Stimulated activated CD4-positive, alpha-beta T cell treated with anti-CD3 and anti-CD28 coated beads, Interleukin-1b, Interleukin-23, amount 100 ng/mL, for 4 hours (primary cell): Measurements from ENCODE around the gene MAD1L1.

Source experiments
- DNase-seq, 2 donors: peaks; one replicate each; pipeline ENCODE4 v3.0.0-alpha.2; 2020; ENCODE audit warnings: low read depth in 2 of 2

The MAD1L1 gene

DNA sequence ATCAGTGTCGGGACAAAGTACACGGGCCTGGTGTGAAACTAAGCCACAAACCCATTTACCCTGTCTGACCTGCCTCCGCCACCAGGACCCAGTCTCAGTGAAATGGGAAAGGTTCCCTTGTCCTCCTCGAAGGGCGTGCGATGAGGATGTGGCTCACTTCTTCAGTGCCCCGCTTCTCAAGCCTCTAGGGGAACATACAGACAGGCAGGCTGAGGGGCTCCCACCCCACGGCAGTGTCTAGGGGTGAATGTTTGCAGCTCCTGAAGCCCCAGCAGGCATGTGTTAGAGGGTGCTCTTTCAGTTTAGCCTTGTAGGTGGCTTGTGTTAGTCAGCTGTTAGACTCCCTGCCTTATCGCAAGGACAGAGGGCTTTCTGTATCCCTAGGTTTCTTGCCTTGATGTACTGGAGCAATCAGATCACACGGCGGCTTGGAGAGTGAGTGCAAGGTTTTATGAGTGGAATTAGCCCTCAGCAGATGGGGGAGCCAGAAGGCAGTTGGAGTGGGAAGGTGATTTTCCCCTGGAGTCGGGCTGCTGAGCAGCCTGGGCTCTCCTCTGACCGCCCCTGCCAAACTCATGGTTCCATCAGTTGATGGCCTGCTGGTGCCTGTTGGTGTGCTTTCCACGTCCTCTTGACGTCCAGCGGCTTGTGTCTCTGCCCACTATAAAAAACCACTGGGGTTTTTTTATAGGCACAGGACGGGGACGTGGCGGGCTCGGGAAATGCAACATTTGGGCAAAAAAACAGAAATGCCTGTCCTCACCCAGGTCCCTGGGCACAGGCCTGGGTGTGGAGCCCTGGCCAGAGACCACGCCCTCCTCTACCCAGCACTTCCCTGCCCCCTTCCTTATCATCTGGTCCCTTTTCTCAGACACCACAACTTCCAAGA, 10.0 kb upstream of the MAD1L1 start:
- no peak for DNase-seq

DNA sequence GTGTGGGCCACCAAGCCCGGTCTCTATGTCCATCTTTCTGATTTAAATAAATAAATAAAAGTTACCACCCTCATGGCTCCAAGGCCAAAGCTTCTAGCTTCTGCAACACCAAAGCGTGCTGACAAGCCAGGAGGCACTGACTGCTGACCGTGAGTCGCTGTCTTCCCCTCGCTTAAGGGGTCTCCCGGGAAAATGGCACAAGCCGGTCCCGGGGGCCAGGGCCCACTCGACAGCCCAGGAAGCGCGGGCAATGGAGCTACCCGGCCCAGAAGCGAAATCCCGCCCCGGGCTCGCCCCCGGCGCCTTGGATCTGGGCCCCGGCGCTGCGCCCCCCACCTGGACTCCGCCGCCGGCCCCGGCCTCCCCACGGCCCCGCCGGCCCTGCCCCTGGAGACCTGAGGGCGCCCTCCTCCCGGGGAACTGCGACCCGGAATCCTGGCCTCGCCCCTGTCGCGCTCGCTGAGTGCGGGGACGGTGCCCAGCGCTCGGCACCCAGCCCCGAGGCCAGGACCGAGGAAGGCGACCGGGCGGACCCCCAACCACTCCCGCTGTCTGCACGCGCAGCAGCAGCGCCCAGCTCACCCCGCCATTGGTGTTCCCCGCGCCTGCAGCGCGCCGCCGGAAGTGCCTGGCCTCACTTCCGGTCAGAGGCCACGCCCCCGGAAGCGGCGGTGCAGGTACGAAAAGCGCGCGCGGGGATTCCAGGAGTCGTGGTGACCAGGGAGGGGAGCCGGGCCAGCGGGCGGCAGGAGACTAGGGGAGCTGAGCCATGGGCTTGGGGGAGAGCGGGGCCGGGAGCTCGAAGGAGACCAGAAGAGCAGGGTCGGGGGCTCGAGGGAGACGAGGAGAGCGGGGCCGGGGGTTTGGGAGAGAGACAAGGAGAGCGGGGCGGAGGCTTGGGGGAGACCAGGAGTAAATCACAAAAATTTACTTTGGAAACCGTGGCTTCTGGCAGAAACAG, 9.1 kb upstream of the MAD1L1 start, which contains the start of the genes MRM2 and NUDT1:
TSS of gene MRM2 (minus strand) at position 626 of the 961 bp plus-strand sequence. CDS start at position 590, 36 bp downstream.
TSS of gene NUDT1 (plus strand) at position 647 of the 961 bp plus-strand sequence. CDS start 2,349 bp downstream, outside the sequence.
- peak; percentile 52 to 74 for DNase-seq

DNA sequence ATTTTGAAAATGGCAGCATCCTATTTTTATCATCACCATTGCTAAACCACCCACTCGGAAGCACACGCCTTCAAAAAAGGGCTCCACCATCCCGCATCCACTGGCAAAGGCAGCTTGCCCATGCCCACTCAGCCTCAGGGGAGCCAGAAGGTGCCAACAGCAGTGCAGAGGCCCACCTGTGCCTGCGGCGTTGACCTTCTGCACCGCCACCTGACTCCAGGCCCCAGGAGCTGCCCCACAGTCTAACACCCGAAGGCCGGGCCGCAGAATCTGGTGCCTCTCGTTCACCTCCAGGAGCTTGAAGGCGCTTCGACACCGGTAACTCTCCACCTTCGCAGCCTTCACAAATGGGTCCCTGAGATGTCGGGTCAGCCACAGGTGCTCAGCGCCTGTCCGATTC, 6.5 kb upstream of the MAD1L1 start:
- DNase-seq, result no peak

DNA sequence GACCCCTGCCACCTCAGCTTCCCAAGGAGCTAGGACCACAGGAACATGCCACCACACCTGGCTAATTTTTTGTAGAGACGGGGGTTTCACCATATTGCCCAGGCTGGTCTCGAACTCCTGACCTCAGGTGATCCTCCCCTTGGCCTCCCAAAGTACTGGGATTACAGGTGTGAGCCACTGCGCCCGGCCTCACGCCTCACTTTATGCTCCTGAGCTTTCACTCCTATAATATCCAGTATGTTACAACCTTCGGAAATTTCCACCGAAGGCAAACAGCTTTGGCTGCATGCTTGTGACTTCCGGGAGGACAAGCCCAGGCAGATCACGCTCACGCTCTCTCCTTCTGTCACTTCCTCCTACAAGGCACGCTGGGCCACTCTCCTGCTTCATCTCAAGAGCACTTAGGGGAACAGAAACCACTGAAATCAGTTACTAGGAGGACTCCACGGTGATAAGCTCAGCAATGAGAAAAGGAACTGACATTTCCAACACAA, 4.4 kb upstream of the MAD1L1 start:
- DNase-seq, result no peak

DNA sequence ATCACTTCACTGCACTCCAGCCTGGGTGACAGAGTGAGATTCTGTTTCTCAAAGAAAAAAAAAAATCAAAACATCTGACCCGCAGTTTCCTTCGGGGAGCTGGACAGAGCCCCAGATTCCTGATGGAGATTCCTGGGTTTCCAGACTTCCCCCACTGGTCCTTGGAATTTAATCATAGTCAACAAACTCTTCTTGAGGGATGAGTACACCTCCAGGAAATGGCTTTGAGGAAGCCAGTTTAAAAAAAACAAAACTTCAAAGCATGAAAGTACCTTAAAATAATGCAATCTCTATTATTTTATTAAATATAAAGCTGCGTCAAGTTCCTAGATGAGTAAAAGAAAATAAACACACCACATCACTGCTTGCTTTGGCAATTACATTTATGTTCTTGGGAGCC, 1.2 kb upstream of the MAD1L1 start:
- no peak for DNase-seq

DNA sequence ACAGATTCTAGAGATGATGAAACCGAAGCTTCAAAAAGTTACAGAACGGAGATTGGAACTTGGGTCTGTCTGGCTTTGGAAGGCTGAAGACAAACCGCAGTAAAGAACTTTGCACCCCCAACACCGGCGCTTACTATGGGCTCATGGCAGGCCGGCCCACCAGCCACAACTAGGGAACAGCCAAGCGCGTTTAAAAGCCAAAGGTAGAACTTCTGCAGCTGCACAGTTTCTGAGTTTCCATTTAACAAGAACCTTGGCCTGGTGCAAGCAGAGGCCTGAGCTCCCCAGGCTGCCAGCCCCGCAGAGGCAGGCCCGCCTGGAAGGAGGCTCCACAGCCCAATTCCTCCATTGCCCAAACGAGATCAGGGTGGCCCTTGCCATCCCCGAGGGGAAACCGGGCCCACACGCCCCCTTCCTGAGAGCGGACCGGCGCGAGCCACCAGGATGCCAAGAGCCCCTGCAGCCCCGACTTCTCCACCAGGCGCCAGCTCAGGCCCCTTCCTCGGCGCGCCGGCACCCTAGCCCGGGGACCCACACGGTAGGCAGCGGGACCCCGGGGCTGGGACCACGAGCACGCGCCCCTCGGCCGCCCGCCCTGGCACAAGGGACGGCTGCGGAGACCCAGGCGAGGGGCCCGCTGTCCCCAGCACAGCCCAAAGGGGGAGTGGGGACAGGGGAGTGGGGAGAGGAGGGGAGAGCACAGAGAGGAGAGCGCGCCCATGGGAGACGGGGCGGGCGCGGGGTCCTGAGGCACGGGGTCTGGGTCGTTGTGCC, 566 bp downstream of the MAD1L1 start:
- DNase-seq, result peak in 1 of 2 donors; percentile 14

DNA sequence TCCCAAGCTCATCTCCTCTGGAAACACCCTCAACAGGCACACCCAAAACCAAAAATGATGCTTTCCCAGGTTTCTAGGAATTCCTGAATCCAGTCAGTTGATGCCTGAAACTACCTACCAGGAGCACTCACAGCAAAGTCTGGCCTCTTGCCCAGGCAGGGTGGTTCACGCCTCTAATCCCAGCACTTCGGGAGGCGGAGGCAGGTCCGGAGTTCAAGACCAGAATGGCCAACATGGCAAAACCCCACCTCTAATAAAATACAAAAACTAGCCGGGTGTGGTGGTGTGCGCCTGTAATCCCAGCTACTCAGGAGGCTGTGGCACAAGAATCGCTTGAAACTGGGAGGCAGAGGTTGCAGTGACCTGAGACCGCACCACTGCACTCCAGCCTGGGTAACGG, 1.9 kb downstream of the MAD1L1 start:
- no peak for DNase-seq

DNA sequence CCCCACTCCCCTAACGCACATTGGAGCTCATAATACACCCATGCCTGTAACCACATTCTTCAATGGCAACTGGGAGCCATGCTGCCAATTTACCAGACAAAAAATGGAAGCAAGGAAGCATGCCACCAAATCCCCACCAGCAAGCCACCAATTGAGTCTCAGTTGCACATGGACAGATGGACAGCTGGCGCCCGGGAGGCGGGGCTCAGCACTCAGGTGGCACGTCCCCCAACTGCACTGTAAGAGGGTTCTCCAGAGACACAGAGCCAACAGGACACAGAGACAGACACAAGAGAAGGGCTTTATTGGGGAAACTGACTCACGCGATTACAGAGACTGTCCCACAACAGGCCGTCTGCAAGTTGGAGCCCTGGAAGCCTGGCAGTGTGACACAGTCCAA, 2.5 kb downstream of the MAD1L1 start:
- no peak for DNase-seq

DNA sequence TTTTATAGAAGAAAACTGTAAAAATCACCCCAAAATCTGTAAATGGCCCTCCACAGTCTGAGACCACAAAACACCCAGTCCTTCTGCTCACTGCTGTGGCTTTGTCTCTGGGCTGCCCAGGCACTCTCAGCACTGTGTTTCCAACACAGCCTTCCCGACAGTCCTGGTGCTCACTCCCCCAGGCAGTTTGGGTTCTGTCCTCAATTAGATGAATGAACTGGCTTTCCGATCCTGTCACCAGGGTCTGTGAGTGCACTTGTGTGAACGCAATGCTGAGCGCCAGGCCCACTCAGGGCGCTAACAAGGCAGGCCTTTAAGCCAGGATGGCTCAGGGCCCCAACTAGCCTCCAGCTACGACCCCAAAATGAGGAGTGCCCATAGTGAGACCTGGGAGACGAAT, 3.3 kb downstream of the MAD1L1 start:
- DNase-seq, result no peak

DNA sequence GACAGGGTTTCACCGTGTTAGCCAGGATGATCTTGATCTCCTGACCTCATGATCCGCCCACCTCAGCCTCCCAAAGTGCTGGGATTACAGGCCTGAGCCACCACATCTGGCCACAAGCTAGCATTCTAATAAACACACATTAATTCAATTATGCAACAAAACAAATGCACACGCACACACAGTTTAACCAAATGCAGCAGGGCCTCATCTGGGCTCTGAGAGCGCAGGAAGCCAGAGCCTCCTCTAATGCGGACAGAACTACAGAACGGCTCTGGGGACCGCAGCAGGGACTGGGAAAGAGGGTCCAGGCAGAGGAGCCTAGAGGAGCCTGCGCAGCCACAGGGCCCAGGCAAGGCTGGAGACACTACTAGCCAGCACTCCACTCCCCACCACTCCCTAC, 3.8 kb downstream of the MAD1L1 start:
- no peak for DNase-seq

DNA sequence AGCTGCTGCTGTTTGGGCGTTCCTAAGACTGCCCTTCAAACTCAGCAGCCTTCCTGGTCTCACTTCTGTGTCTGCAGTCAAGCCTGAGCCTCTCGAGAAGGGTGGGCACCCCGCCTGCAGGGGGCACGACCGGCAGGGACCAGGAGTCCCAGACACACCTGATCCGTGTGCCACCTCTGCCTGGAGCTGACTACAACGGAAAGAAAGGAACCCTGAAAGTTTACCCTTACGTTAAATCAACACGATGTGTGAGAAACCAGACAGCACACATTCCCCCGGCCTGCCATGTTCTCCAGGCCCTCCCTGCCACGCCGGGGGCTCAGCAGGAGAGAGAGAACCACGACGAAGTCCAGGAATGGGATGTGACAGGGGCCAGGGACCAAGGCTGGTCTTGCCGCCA, 5.0 kb downstream of the MAD1L1 start:
- DNase-seq, result no peak

DNA sequence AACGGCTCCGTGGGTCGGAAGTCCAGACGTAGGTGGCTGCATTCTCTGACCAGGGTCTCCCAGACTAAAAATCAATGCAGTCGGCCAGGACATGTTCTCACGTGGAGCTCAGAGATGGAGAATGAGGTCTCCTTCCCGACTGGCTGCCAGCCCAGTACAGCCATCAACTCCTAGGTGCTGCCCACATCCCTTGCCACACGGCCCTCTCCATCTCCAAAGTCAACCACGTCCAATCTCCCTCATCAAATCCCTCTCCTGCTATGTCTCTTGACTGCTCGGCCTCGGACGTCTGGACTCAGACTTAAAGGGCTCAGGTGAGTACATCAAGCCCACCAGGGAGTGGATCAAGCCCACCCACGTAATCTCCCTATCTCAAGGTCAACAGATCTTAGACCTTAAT, 6.9 kb downstream of the MAD1L1 start:
- DNase-seq, result no peak

DNA sequence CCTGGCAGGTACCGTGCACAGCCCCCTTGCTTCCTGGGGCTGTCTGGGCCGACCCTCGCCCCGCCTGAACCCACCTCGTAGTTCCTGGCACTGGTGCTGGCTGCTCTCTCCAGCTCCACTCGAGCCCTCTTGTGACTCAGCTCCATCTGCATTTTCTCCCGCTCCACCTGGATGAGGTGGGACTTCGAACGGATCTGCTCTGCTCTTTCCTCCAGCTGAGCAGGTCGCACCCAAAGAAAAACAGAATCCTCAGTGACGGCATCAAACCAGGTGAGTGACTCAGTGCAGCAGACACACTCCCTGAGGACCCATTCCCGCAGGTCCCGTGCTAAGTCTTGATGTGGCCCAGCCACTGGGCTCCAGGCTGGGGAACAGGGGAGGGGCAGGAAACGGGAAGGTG, 7.4 kb downstream of the MAD1L1 start:
- DNase-seq, result no peak

DNA sequence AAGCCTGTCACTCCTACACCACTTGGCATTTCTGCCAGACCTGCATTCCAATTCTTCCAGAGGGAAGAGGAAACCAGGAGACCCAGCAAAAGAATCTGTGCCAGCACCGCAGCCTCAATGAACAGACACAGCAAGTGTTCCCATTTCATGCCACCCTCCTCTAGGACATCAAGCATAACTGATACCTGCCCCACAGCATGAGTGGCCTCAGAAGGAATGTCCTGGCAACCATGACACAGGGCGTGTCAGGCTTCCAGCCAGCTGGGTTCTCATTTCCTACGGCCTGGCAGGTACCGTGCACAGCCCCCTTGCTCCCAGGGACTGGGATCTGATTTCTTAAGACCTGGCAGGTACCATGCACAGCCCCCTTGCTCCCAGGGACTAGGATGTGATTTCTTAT, 7.8 kb downstream of the MAD1L1 start:
- DNase-seq, result no peak

DNA sequence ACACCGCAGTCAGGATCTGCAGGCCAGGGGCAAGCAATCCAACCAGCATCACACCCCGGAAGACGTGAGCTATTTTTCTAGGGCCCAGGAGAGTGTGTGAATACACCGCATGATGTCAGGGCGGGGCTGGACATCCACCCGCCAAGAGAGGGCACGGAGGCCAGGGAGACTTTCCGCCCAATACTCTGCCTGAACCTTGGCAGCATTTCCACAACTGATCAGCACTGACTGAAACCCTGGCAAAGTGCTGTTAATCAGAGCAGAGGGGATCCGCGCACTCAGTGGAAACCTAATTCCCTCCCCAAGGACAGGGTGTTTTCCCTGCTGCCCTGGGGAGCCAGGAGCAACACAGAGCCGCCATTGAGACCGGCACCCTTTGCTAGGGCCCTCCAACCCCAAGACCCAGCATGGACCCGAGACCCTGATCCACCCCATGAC, 8.2 kb downstream of the MAD1L1 start:
- DNase-seq, result no peak

DNA sequence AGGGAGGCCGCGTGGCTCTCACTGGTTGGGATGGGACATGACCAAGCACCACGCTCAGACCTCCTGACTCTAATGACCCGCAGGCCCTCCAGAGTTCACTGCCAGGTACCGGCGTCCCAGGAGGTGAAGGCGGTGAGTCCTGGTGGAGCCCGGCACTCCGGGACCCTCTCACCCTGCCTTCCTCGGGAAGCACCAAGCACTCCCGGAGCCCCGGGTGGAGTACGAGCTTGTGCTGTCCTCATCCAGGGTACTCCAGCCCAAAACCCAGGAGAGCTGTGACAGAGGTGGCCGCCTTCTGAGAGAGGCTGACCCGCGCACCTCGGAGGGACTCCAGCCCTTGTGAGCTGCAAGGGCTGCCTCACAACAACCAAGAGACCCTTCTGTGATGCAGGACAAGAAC, 9.4 kb downstream of the MAD1L1 start:
- DNase-seq, result no peak

DNA sequence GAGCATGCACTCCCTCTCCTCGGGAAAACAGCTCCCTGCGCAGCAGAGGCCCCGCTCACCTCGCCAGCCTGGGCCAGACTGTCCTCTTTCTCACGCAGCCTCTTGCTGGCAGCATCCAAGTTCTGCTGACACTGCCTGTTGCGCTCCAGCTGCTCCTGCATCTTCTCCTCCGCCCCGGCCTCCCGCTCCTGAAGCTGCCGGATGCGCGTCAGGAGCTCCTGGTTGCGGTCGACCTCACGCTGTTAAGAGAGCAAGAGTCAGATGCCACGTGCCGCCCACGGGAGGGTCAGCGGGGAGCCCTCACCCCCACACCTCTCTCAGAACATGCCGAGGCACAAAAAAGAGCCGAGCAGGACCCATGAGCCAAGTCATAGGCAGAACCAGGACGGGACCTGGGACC, 10.2 kb downstream of the MAD1L1 start:
- no peak for DNase-seq

DNA sequence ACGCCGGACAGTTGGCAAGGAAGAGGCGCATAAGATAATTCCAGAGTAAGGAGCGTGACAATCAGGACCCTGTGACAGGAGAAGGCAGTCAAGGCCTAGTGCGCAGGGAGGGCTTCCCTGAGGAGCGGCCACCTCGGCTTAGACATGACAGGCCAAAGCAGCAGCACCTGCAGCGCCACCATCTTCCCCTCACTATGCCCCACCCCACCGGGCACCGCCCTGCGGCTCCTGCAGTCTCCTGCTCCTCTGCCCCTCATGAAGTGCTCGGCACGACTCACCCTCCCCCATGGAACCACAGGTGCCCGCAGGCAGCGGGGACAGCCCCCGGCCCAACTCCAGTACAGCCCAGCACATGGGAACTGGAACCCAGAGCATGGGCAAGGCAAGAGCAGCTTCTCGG, 11.8 kb downstream of the MAD1L1 start:
- no peak for DNase-seq

DNA sequence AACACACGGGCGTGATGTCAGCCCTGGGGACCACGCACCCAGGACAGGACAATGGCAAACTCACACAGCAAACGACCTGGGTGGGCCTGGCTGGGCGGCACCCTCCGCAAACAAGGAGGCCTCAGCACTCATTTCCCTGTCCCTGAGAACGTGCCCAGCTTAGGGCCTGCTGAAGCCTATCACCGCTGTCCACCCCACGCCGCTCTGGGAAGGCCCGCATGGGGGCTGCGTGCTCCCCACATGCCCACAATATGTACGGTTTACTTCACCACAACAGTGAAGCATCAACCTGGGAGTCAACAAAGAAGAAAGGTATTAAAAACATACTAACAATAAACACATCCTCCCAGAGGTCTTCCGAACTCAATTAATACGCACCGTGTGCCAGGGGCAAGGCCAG, 12.2 kb downstream of the MAD1L1 start:
- no peak for DNase-seq

DNA sequence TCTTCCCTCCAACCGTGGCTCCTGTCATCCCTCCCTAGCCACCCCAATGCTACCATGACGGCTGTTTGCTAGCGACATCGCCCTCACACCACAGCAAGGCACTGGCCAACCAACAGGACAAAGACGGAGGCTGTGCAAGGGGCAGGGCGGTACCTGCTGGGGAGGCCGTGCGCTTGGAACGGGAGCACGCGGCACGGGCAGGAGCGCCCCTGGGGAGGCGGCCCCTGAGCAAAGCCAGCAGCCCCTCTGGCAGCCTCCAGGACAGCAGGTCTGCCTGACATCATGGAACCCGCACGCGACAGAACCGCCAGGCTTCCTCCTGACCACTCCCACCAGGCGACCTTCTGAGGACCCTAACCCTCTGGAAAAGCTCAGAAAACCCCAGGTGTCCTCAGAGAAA, 12.7 kb downstream of the MAD1L1 start:
- DNase-seq, result no peak

DNA sequence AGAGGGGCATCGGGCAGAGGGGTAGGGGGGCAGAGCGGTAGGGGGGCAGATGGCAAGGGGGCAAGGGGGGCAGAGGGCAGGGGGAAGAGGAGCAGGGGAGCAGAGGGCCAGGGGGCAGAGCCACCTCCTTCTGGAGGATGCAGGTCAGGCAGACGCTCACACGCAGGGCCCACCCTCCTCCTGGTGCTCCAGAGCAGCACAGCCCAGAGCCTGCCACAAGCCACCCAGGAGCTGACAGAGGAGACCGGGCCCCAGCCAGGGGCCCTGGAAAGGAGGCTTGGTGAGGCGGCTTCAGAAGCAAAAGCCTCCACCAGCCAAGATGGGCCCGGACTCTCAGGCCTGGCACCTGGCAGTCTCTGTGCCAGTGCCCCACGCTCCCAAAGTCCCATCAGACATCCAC, 13.1 kb downstream of the MAD1L1 start:
- no peak for DNase-seq

DNA sequence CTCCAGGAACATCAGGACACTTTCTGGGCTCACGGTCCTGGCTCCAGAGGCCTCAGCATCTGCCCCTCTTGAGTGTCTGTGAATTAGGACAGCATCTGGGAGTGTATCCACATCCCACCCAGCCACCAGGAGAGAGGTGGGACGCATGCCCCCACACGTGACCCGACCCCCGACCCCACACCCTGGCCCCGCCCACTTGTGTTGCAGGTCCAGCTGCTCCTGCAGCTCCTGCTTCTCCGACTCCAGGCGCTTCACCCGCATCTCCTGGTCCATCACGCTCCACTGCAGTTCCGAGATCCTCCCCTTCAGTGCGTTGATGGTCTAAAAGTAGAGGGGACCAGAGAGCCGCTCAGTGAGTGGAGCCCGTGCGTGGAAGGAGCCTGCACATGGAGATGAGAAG, 13.6 kb downstream of the MAD1L1 start:
- DNase-seq, result no peak
